GM08714 (cell line): ENCODE measurements around the gene DEGS1.

Experiments used
- H3K4me3 ChIP-seq: fragments of 200-500 bp; sonication (Bioruptor generic); 2 replicates; pipeline ENCODE4 v1.5.1; 2014; ENCODE audit warnings: mild to moderate bottlenecking, low read length, inconsistent platforms
- ZNF274 ChIP-seq: IDR thresholded peaks from 2 replicates; pipeline ENCODE4 v1.6.1; 2012; ENCODE audit warnings: mild to moderate bottlenecking, low read depth, low read length

Gene DEGS1

DNA sequence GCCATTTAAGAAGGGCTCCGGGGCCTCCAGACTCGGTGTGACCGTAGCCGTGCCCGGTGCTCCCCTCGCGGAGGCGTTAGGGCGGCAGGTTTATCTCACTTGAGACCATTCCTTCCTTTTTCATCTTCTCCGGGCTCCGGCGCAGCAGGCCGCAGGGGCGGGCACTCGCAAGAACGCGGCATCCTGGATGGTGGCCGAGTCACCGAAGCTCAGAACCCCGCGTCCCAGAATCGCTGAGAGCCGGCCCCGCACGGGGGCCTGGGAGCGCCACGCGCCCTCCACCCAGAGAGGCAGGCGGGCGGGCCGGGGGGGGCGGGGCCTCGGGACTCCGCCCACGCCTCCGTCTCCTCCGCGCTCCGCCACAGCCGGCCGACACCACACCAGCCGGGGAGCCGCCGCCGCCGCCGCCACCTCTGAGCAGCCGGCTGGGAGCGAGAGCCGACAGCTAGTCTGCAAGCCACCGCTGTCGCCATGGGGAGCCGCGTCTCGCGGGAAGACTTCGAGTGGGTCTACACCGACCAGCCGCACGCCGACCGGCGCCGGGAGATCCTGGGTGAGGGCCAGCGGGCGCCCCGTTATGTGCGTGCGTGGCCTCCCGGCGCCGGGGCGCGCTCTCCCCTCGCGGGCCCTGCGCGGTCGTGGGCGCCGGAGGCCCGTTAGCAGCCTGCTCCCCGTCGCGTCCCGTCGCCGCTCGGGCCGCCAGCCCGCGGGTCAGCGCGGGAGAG, at the start of gene DEGS1:
Gene DEGS1, plus strand, starts transcription at position 375 of the 725 bp plus-strand sequence. Its CDS starts 97 bp downstream, at position 472.
- TF ChIP-seq ZNF274 = no peak
- peak within 1 kb of the TSS; percentile 99 for H3K4me3 ChIP-seq

DNA sequence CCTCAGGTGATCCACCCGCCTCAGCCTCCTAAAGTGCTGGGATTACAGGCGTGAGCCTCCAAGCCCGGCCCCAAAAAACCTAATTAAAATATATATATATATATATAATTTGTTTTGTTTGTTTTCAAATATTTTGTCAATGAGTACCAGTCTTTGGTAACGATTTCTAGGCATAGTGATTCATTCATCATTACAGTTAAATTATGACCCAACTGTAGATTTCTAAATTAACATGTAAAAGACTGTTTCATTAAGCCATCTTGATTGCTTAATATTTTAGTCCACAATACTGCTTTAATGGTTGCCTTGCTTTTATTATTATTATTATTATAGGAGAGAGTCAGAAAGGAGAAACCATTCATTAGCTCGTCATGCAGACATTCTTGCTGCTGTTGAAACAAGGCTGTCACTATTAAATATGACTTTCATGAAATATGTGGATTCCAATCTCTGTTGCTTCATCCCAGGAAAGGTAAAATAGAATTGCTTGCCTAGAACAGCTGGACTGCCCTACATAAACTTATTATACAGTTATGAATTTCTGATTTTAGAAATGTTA, 49.2 kb upstream of the DEGS1 start:
- TF ChIP-seq ZNF274 = no peak
- H3K4me3 ChIP-seq = no peak overlapping the region

DNA sequence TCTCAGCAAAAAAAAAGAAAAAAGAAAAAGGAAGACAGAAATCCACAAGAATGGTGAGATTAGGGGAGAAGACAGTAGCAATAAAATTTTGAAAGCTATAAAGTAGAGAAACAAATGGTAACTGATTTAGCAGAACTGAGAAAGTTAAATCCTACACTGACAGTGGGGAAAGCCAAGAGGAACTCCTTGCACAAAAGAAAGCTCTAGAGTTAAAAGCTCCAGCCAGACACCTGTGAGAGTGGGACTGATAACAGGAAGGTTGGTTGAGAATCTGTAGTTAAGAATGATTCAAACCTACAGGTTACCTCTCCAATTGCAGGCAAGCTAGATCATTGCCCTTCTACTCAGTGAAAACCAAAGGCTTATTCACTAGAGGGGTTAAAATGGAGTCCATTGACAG, 45.5 kb upstream of the DEGS1 start:
- no peak for TF ChIP-seq ZNF274
- H3K4me3 ChIP-seq = no peak overlapping the region

- no peak overlapping the region for H3K4me3 ChIP-seq
- TF ChIP-seq ZNF274 = no peak
These were observed 44.8 kb upstream of the DEGS1 start for GRCh38 chr1:224138198-224138597.

GRCh38 chr1:224141693-224142092, 41.3 kb upstream of the DEGS1 start:
- TF ChIP-seq ZNF274 = no peak
- H3K4me3 ChIP-seq = no peak overlapping the region

GRCh38 chr1:224149709-224150108, 33.3 kb upstream of the DEGS1 start:
- no peak overlapping the region for H3K4me3 ChIP-seq
- no peak for TF ChIP-seq ZNF274

- H3K4me3 ChIP-seq = no peak overlapping the region
- no peak for TF ChIP-seq ZNF274
These were observed 31.9 kb upstream of the DEGS1 start for GRCh38 chr1:224151117-224151516.

DNA sequence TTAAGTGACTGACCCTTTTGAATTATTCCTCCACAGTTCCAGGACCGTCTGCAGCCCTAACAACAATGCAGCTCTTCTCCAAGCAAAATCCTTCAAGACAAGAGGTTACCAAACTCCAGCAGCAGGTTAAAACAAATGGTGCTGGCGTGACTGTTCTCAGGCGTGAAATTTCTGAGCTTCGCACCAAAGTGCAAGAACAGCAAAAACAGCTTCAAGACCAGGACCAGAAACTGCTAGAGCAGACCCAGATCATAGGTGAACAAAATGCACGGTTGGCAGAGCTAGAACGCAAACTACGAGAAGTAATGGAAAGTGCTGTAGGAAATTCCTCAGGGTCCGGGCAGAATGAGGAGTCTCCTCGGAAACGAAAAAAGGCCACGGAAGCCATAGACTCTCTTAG, 25.7 kb upstream of the DEGS1 start:
- no peak for TF ChIP-seq ZNF274
- no peak overlapping the region for H3K4me3 ChIP-seq

GRCh38 chr1:224159541-224159940, 23.5 kb upstream of the DEGS1 start:
- TF ChIP-seq ZNF274 = no peak
- no peak overlapping the region for H3K4me3 ChIP-seq

DNA sequence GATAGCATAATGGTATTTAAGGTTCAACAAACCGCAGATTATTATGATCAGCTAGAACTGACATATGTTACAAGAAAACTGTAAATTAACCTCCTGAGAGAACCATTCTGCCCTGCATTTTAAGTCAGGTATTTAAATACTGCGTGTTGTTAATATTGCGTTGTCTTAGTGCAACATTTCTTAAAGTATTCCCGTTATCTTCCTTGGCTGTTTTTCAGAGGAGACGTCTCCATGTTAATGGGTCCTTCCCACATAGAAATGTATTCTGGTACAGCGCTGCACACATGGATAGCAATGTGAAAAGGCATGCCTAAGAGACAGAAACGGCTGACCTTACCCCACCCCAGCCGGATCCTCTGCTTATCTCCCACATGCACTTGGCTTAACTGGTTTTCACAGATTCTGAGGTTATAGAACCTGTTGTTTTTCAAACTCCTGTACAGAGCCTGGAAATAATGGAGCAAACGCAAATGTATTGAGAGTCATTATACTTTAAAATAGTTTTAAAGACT, 22.8 kb upstream of the DEGS1 start:
- TF ChIP-seq ZNF274 = no peak
- H3K4me3 ChIP-seq = no peak overlapping the region; the same call in 1 of the 2 replicates

DNA sequence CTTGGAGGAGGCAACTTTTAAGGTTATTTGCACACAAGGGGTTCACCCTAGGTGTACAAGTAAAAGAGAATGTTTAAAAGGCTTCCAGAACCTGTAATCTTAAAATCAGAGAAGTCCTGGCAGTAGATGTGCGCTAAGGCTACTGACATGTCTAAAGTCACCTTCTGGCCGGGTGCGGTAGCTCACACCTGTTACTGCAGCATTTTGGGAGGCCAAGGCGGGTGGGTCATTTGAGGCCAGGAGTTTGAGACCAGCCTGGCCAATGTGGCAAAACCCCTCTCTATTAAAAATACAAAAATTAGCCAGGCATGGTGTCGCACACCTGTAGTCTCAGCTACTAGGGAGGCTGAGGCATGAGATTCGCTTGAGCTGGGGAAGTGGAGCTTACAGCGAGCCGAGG, 20.3 kb upstream of the DEGS1 start:
- no peak overlapping the region for H3K4me3 ChIP-seq
- no peak for TF ChIP-seq ZNF274

DNA sequence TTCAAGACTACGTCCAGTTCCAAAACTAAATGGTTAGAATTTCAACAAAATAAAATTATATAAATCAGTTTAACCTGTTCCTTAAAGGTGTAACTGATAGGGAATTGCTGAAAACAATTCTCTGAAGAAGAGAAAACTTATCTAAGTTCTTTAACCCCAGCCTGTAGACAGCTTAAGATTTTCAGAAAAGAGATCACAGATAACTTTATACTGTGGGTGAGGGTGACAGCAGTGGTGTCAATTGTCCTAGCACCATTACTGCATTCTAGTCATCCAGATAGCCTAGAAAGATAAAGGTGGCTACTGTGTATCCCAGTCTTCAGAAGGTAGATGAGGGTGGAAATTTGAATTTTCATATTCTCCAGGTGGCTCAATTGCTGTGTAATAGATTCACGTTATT, 19.7 kb upstream of the DEGS1 start:
- no peak overlapping the region for H3K4me3 ChIP-seq
- TF ChIP-seq ZNF274 = no peak

DNA sequence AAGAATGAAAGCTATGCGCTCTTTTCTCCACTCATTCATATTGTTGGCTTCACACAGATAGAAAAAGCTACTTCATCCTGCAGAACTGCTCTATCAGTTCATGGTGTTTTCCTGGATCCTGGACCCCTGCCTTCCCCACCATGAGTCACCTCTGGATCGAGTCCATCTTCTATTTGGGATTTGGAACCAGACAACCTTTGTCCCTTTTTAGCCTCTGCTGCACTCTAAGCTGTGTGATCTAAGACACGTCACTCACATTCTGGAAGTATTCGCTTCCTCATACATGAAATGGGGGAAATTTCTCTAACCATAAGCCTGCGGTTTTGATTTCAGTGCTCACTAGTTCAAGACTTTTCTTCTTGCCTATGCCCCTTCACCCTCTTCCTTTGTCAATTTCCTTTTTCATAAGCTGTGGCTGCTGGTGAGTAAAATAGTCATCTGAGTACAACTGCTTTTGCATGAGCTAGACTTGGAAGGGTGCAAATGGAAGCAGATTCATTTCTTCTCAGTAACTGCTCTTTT, 14.1 kb upstream of the DEGS1 start:
- no peak overlapping the region for H3K4me3 ChIP-seq
- no peak for TF ChIP-seq ZNF274

GRCh38 chr1:224169718-224170270, 13.2 kb upstream of the DEGS1 start:
- no peak for TF ChIP-seq ZNF274
- H3K4me3 ChIP-seq = no peak overlapping the region

DNA sequence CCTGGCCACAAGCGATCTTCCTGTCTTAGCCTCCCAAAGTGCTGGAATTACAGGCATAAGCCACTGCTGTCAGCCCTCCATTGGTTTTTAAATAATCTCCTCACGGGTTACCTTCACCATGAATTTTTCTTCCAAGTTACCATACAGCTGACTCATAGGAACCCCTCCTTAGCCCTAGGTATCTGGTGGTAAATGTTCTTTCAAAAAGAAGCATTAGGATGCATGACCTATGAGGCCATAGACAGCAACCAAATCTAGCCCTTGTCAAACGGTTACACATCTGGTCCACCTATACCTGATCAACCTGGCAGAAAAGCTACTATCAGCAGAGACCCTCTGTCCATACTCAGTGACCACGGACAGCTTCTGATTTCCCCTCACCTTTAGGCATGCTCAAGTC, 12.7 kb upstream of the DEGS1 start:
- H3K4me3 ChIP-seq = no peak overlapping the region
- TF ChIP-seq ZNF274 = no peak
